GM12878 (cell line): ENCODE measurements around the gene ADAMTSL3. TPM values are rescaled to one million over a fixed set of nuclear protein-coding genes. Genes with fewer than 3 reads are reported as not detected.
A peak's percentile ranks its signal among the peaks of the same experiment; 100 is the strongest.

ENCODE experiments used
- ATAC-seq: fragments of 200-7000 bp; cut with Tn5 transposase; 3 replicates; pipeline ENCODE4 v1.9.1; 2020; ENCODE audit warnings: mild to moderate bottlenecking, moderate library complexity
- BruUV-seq: library from RNA; stranded (reverse); fragments of 400-500 nt; replicated peaks from 2 replicates; lab custom pipeline; 2021; lab: Mats Ljungman, UMichigan
- CTCF ChIA-PET: fragments of 300-600 bp; sonication (Branson Sonifier 250); formaldehyde crosslinking; extraction: SDS; loops from one replicate; lab custom pipeline; 2021; ENCODE audit warnings: inconsistent platforms; lab: Yijun Ruan, JAX
- POLR2A ChIA-PET: fragments of 350-600 bp; formaldehyde crosslinking; extraction: SDS; loops from one replicate; lab custom pipeline; 2021; ENCODE audit warnings: inconsistent platforms; lab: Charles Lee
- RAD21 ChIA-PET: fragments of 300-600 bp; sonication (Branson Sonifier 250); formaldehyde crosslinking; loops from one replicate; lab custom pipeline; 2023; ENCODE audit warnings: antibody characterized with exemption; ENCODE audit not compliant: unreplicated experiment; lab: Charles Lee
- SMC1A ChIA-PET: fragments of 300-600 bp; sonication (Branson Sonifier 250); formaldehyde crosslinking; loops from one replicate; lab custom pipeline; 2023; ENCODE audit not compliant: unreplicated experiment, uncharacterized antibody; lab: Charles Lee
- DNase-seq: peaks from one replicate; pipeline ENCODE4 v3.0.0-alpha.2; 2011; ENCODE audit warnings: low read depth, low spot score
- FAIRE-seq: peaks from 3 replicates; lab custom pipeline; 2011; peaks lifted over from hg19 to GRCh38; lab: Jason Lieb, UNC
- H2AFZ ChIP-seq: 2 replicates; pipeline ENCODE4 v1.6.0; 2011; ENCODE audit warnings: low read depth, low read length, control low read depth; ENCODE audit not compliant: control insufficient read depth
- H3K27ac ChIP-seq: 2 replicates; pipeline ENCODE4 v1.5.1; 2011; ENCODE audit warnings: control low read depth; ENCODE audit not compliant: control insufficient read depth, insufficient read depth
- H3K27me3 ChIP-seq, 2 experiments: replicated peaks in 1 of 2; 2 replicates each; pipeline versions ENCODE4 v1.6.0 to v1.6.1; 2011; ENCODE audit warnings: low read length in 1 of 2; ENCODE audit not compliant: control insufficient read depth in 2 of 2, insufficient read depth in 2 of 2
- H3K36me3 ChIP-seq, 2 experiments: 2 replicates each; pipeline ENCODE4 v1.5.1; 2011; ENCODE audit warnings: low read length in 1 of 2; ENCODE audit not compliant: control insufficient read depth in 2 of 2, insufficient read depth in 2 of 2
- H3K4me1 ChIP-seq: 2 replicates; pipeline ENCODE4 v1.6.1; 2011; ENCODE audit warnings: mild to moderate bottlenecking, low read length, moderate library complexity, mixed read lengths; ENCODE audit not compliant: control insufficient read depth, insufficient read depth
- H3K4me2 ChIP-seq: 2 replicates; pipeline ENCODE4 v1.6.0; 2011; ENCODE audit warnings: control low read depth; ENCODE audit not compliant: control insufficient read depth, insufficient read depth
- H3K4me3 ChIP-seq: fragments of 200-600 bp; sonication (generic); 2 replicates; pipeline ENCODE4 v1.5.1; 2016
- H3K79me2 ChIP-seq: 2 replicates; pipeline ENCODE4 v1.6.0; 2011; ENCODE audit warnings: low read length; ENCODE audit not compliant: control insufficient read depth, insufficient read depth
- H3K9ac ChIP-seq: 2 replicates; pipeline ENCODE4 v1.8.0; 2011; ENCODE audit warnings: low read length, control low read depth, mixed read lengths; ENCODE audit not compliant: control insufficient read depth, insufficient read depth
- H3K9me3 ChIP-seq: replicated peaks from 3 replicates; pipeline ENCODE4 v1.5.1; 2011; ENCODE audit warnings: mild to moderate bottlenecking, low read length; ENCODE audit not compliant: control insufficient read depth, insufficient read depth
- H4K20me1 ChIP-seq: 2 replicates; pipeline ENCODE4 v1.6.0; 2011; ENCODE audit not compliant: control insufficient read depth, insufficient read depth
- BRCA1 ChIP-seq: IDR thresholded peaks from 2 replicates; pipeline ENCODE4 v1.6.1; 2011; ENCODE audit warnings: low read depth, low read length, improper control_type of control experiment
- RAD21 ChIP-seq: IDR thresholded peaks from 2 replicates; pipeline ENCODE4 v1.6.1; 2011; ENCODE audit warnings: mild to moderate bottlenecking, low read depth, low read length, moderate library complexity; ENCODE audit not compliant: insufficient read depth
- REST ChIP-seq: IDR thresholded peaks from 2 replicates; pipeline ENCODE4 v1.6.1; 2012; ENCODE audit warnings: mild to moderate bottlenecking, low read depth, low read length
- SMC3 ChIP-seq: IDR thresholded peaks from 2 replicates; pipeline ENCODE4 v1.6.1; 2011; ENCODE audit warnings: low read length, improper control_type of control experiment, borderline replicate concordance
- SUZ12 ChIP-seq: fragments of 200-600 bp; sonication (generic); IDR thresholded peaks from one replicate; pipeline ENCODE4 v1.6.1; 2018; ENCODE audit warnings: antibody characterized with exemption, mild to moderate bottlenecking; ENCODE audit not compliant: unreplicated experiment
- WGBS: methylation state at CpG from one replicate; pipeline ENCODE4 v1.1.6; 2016; ENCODE audit warnings: low lambda C conversion rate; ENCODE audit not compliant: insufficient replicate concordance, insufficient coverage; ENCODE audit errors: missing lambda C conversion rate; 5-methylcytosine and 5-hydroxymethylcytosine counted together
- in situ Hi-C: fragments of 300-500 bp; cut with MboI; formaldehyde crosslinking; loops from 9 replicates; pipeline ENCODE4 v1.14.3; 2018; ENCODE audit warnings: mixed read lengths
- intact Hi-C: fragments of 100-400 bp; cut with micrococcal nuclease; formaldehyde crosslinking; loops from one replicate; pipeline ENCODE4 v1.14.2; 2022; ENCODE audit not compliant: unreplicated experiment
- polyA plus RNA-seq, 11 experiments: library from polyadenylated mRNA; depleted of rRNA in 4 of 11; unstranded in 6 of 11; stranded (reverse) in 5 of 11; fragments of >200 nt; fragmentation: Nextera tagmentation in 4 of 11; fragmentation: Illumina TruSeq in 1 of 11; extraction: Ambion mirVana in 4 of 11; extraction: Trizol in 1 of 11; gene quantifications; 1 replicate in 1 of 11; 2 replicates in 10 of 11; pipeline versions ENCODE4 v1.2.1 to v1.2.3, GENCODE V29; 2011 to 2016; ENCODE audit warnings: inconsistent platforms in 2 of 11, missing spikeins in 2 of 11, low read depth in 1 of 11
- total RNA-seq, 4 experiments: library from RNA; depleted of rRNA in 3 of 4; stranded (reverse); fragments of >200 nt in 3 of 4; fragmentation: Illumina TruSeq in 1 of 4; extraction: Trizol in 1 of 4; gene quantifications; 2 replicates each; pipeline versions ENCODE4 v1.2.1 to v1.2.3, GENCODE V29; 2013 to 2021
- TF ChIP-seq, protein P1 (sequence below), 3 experiments: IDR thresholded peaks in 2 of 3; conservative IDR thresholded peaks in 1 of 3; 2 replicates each; pipeline ENCODE4 v1.5.1; 2011; ENCODE audit warnings: low read depth in 3 of 3, low read length in 3 of 3, mild to moderate bottlenecking in 3 of 3, control low read depth in 2 of 3, moderate library complexity in 2 of 3, inconsistent platforms in 1 of 3, mixed read lengths in 1 of 3; ENCODE audit not compliant: control insufficient read depth in 2 of 3, insufficient read depth in 1 of 3; ENCODE audit errors: extremely low read depth in 1 of 3
- TF ChIP-seq, protein P2 (sequence below): fragments of 450-650 bp; IDR thresholded peaks from 2 replicates; pipeline ENCODE4 v1.6.1; 2017; ENCODE audit warnings: mild to moderate bottlenecking, low read depth, inconsistent platforms; ENCODE audit not compliant: poor library complexity, severe bottlenecking

Gene ADAMTSL3
- total and polyA plus RNA-seq, 10 of the 15 experiments (the other 5 are each of a cell fraction or from before 2014, with no cell fraction given) = 0.01 to 0.28 (median 0.13) TPM

GRCh38 chr15:84023636-84024035 lies 369.7 kb downstream of the ADAMTSL3 start:
- no peaks in the 10 kb centered on the region for H4K20me1 ChIP-seq
- no peak overlapping the region for H3K9ac ChIP-seq
- no peaks in the 10 kb centered on the region for H3K36me3 ChIP-seq
- RAD21 ChIA-PET = interaction anchor here (0.8 kb wide), 1 partner anchor 31 kb away, joined by 4 read pairs; no protein-coding TSS in a partner anchor
- SMC1A ChIA-PET = interaction anchor here (0.7 to 3.3 kb wide), 7 partner anchors 12 to 463 kb away, joined by 3 to 18 read pairs (median 5); no protein-coding TSS in a partner anchor
- CTCF ChIA-PET = interaction anchor here (0.9 to 3.7 kb wide), 19 partner anchors 12 to 585 kb away, joined by 3 to 18 read pairs (median 4); no protein-coding TSS in a partner anchor
- H3K4me1 ChIP-seq = no peaks in the 10 kb centered on the region
- peak; percentile 79 for ATAC-seq
- no peak overlapping the region for H3K27ac ChIP-seq
- in situ Hi-C loops = loop anchor here (5.0 to 10.0 kb wide), 2 partner anchors 286 to 589 kb away; no protein-coding TSS in a partner anchor
- POLR2A ChIA-PET = no interaction called here
- intact Hi-C loops = loop anchor here (2.0 to 5.0 kb wide), 2 partner anchors 289 to 456 kb away; no protein-coding TSS in a partner anchor
- H3K9me3 ChIP-seq = no peaks in the 10 kb centered on the region; the same call in 2 of the 3 replicates
- WGBS = 72% methylated on average over 11 of the region's 11 CpGs
- TF ChIP-seq BRCA1 (no peak), RAD21 (peak; percentile 77), SUZ12 (no peak), REST (no peak), SMC3 (peak; percentile 75; the same call in 1 of the 2 replicates)
- TF ChIP-seq, protein P1, sequence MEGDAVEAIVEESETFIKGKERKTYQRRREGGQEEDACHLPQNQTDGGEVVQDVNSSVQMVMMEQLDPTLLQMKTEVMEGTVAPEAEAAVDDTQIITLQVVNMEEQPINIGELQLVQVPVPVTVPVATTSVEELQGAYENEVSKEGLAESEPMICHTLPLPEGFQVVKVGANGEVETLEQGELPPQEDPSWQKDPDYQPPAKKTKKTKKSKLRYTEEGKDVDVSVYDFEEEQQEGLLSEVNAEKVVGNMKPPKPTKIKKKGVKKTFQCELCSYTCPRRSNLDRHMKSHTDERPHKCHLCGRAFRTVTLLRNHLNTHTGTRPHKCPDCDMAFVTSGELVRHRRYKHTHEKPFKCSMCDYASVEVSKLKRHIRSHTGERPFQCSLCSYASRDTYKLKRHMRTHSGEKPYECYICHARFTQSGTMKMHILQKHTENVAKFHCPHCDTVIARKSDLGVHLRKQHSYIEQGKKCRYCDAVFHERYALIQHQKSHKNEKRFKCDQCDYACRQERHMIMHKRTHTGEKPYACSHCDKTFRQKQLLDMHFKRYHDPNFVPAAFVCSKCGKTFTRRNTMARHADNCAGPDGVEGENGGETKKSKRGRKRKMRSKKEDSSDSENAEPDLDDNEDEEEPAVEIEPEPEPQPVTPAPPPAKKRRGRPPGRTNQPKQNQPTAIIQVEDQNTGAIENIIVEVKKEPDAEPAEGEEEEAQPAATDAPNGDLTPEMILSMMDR (IDR thresholded peaks at IDR 0.05 in 2 of 3, conservative IDR thresholded peaks at IDR 0.05 in 1 of 3; ENCODE audit: control insufficient read depth in 2 of 3, extremely low read depth in 1 of 3, insufficient read depth in 1 of 3, low read depth in 3 of 3, low read length in 3 of 3) = peak; percentile 59 to 62 (median 60)
- TF ChIP-seq, protein P2, sequence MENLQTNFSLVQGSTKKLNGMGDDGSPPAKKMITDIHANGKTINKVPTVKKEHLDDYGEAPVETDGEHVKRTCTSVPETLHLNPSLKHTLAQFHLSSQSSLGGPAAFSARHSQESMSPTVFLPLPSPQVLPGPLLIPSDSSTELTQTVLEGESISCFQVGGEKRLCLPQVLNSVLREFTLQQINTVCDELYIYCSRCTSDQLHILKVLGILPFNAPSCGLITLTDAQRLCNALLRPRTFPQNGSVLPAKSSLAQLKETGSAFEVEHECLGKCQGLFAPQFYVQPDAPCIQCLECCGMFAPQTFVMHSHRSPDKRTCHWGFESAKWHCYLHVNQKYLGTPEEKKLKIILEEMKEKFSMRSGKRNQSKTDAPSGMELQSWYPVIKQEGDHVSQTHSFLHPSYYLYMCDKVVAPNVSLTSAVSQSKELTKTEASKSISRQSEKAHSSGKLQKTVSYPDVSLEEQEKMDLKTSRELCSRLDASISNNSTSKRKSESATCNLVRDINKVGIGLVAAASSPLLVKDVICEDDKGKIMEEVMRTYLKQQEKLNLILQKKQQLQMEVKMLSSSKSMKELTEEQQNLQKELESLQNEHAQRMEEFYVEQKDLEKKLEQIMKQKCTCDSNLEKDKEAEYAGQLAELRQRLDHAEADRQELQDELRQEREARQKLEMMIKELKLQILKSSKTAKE = no peak
- TF ChIP-seq, all 136 proteins: peak for 3
- DNase-seq = no peak
- Histone ChIP-seq H2AFZ (no peak overlapping the region), H3K4me2 (no peak overlapping the region), H3K4me3 (no peak overlapping the region), H3K27me3 (no peaks in the 10 kb centered on the region), H3K79me2 (no peaks in the 10 kb centered on the region)
- no peak for FAIRE-seq
- no TSS peak for BruUV-seq
